ENCODE data around the gene ST6GALNAC2.
"Not testable (repeated sequence)": the region's sequence is repeated elsewhere in the genome, so short reads cannot be mapped to it uniquely, and the experiment has no call there.

ST6GALNAC2 gene

GRCh38 chr17:76614912-76615617 lies 29.4 kb upstream of the ST6GALNAC2 start:
- Histone ChIP-seq H3K9me3 (ENCODE audit: control insufficient read depth in 1 of 2, low read length in 2 of 2) (no peaks in the 10 kb centered on the region), H3K36me3 (ENCODE audit: control insufficient read depth in 1 of 2, insufficient read depth in 2 of 2, low read length in 2 of 2) (no peaks in the 10 kb centered on the region), H3K27me3 (ENCODE audit: low read depth, low read length) (no peaks in the 10 kb centered on the region), H3K4me1 (ENCODE audit: control insufficient read depth in 1 of 2, insufficient read depth in 2 of 2, low read length in 2 of 2) (no peaks in the 10 kb centered on the region), H3K27ac (ENCODE audit: low read length) (no peak overlapping the region), H3K4me3 (ENCODE audit: low read depth in 1 of 2, low read length in 2 of 2) (no peak overlapping the region)

- H3K4me3 ChIP-seq (ENCODE audit: low read depth in 1 of 2, low read length in 2 of 2); H3K9me3 ChIP-seq (ENCODE audit: control insufficient read depth in 1 of 2, low read length in 2 of 2): not testable (repeated sequence)
Measured at GRCh38 chr17:76614064-76614759, 28.6 kb upstream of the ST6GALNAC2 start.

GRCh38 chr17:76612977-76613851 lies 27.6 kb upstream of the ST6GALNAC2 start:
- Histone ChIP-seq H3K4me3 (ENCODE audit: low read depth in 1 of 2, low read length in 2 of 2) (no peak overlapping the region), H3K36me3 (ENCODE audit: control insufficient read depth in 1 of 2, insufficient read depth in 2 of 2, low read length in 2 of 2) (no peaks in the 10 kb centered on the region), H3K9me3 (ENCODE audit: control insufficient read depth in 1 of 2, low read length in 2 of 2) (no peaks in the 10 kb centered on the region), H3K27me3 (ENCODE audit: low read depth, low read length) (no peaks in the 10 kb centered on the region), H3K4me1 (ENCODE audit: control insufficient read depth in 1 of 2, insufficient read depth in 2 of 2, low read length in 2 of 2) (no peaks in the 10 kb centered on the region), H3K27ac (ENCODE audit: low read length) (no peak overlapping the region)

More at GRCh38 chr17:76614064-76614759, 28.6 kb upstream of the ST6GALNAC2 start:
- H3K4me1 ChIP-seq (ENCODE audit: control insufficient read depth in 1 of 2, insufficient read depth in 2 of 2, low read length in 2 of 2); H3K27ac ChIP-seq (ENCODE audit: low read length); H3K36me3 ChIP-seq (ENCODE audit: control insufficient read depth in 1 of 2, insufficient read depth in 2 of 2, low read length in 2 of 2); H3K27me3 ChIP-seq (ENCODE audit: low read depth, low read length): not testable (repeated sequence)

GRCh38 chr17:76612465-76612864 lies 26.8 kb upstream of the ST6GALNAC2 start:
- Histone ChIP-seq H3K27me3 (ENCODE audit: low read depth, low read length) (no peaks in the 10 kb centered on the region), H3K36me3 (ENCODE audit: control insufficient read depth in 1 of 2, insufficient read depth in 2 of 2, low read length in 2 of 2) (no peaks in the 10 kb centered on the region), H3K9me3 (ENCODE audit: control insufficient read depth in 1 of 2, low read length in 2 of 2) (no peaks in the 10 kb centered on the region), H3K4me1 (ENCODE audit: control insufficient read depth in 1 of 2, insufficient read depth in 2 of 2, low read length in 2 of 2) (no peaks in the 10 kb centered on the region), H3K4me3 (ENCODE audit: low read depth in 1 of 2, low read length in 2 of 2) (no peak overlapping the region), H3K27ac (ENCODE audit: low read length) (no peak overlapping the region)

GRCh38 chr17:76611758-76612157 lies 26.1 kb upstream of the ST6GALNAC2 start:
- H3K27ac ChIP-seq (ENCODE audit: low read length) = no peak overlapping the region

GRCh38 chr17:76611080-76611749 lies 25.6 kb upstream of the ST6GALNAC2 start:
- not testable (repeated sequence) for H3K4me1 ChIP-seq (ENCODE audit: control insufficient read depth in 1 of 2, insufficient read depth in 2 of 2, low read length in 2 of 2); H3K4me3 ChIP-seq (ENCODE audit: low read depth in 1 of 2, low read length in 2 of 2); H3K9me3 ChIP-seq (ENCODE audit: control insufficient read depth in 1 of 2, low read length in 2 of 2); H3K27me3 ChIP-seq (ENCODE audit: low read depth, low read length); H3K36me3 ChIP-seq (ENCODE audit: control insufficient read depth in 1 of 2, insufficient read depth in 2 of 2, low read length in 2 of 2); H3K27ac ChIP-seq (ENCODE audit: low read length)

More at GRCh38 chr17:76611758-76612157, 26.1 kb upstream of the ST6GALNAC2 start:
- no peaks in the 10 kb centered on the region for H3K4me1 ChIP-seq (ENCODE audit: control insufficient read depth in 1 of 2, insufficient read depth in 2 of 2, low read length in 2 of 2)
- no peak overlapping the region for H3K4me3 ChIP-seq (ENCODE audit: low read depth in 1 of 2, low read length in 2 of 2)
- H3K9me3 ChIP-seq (ENCODE audit: control insufficient read depth in 1 of 2, low read length in 2 of 2) = no peaks in the 10 kb centered on the region
- H3K27me3 ChIP-seq (ENCODE audit: low read depth, low read length) = no peaks in the 10 kb centered on the region
- H3K36me3 ChIP-seq (ENCODE audit: control insufficient read depth in 1 of 2, insufficient read depth in 2 of 2, low read length in 2 of 2) = no peaks in the 10 kb centered on the region

GRCh38 chr17:76606685-76607084 lies 21.0 kb upstream of the ST6GALNAC2 start:
- H3K4me3 ChIP-seq (ENCODE audit: low read depth in 1 of 2, low read length in 2 of 2); H3K4me1 ChIP-seq (ENCODE audit: control insufficient read depth in 1 of 2, insufficient read depth in 2 of 2, low read length in 2 of 2); H3K27me3 ChIP-seq (ENCODE audit: low read depth, low read length); H3K27ac ChIP-seq (ENCODE audit: low read length); H3K36me3 ChIP-seq (ENCODE audit: control insufficient read depth in 1 of 2, insufficient read depth in 2 of 2, low read length in 2 of 2); H3K9me3 ChIP-seq (ENCODE audit: control insufficient read depth in 1 of 2, low read length in 2 of 2): not testable (repeated sequence)

GRCh38 chr17:76601065-76601464 lies 15.4 kb upstream of the ST6GALNAC2 start:
- no peak overlapping the region for H3K4me3 ChIP-seq (ENCODE audit: low read depth in 1 of 2, low read length in 2 of 2)
- no peaks in the 10 kb centered on the region for H3K36me3 ChIP-seq (ENCODE audit: control insufficient read depth in 1 of 2, insufficient read depth in 2 of 2, low read length in 2 of 2)
- no peaks in the 10 kb centered on the region for H3K9me3 ChIP-seq (ENCODE audit: control insufficient read depth in 1 of 2, low read length in 2 of 2)
- H3K27ac ChIP-seq (ENCODE audit: low read length) = no peak overlapping the region
- no peaks in the 10 kb centered on the region for H3K27me3 ChIP-seq (ENCODE audit: low read depth, low read length)
- H3K4me1 ChIP-seq (ENCODE audit: control insufficient read depth in 1 of 2, insufficient read depth in 2 of 2, low read length in 2 of 2) = no peaks in the 10 kb centered on the region

GRCh38 chr17:76599694-76600460 lies 14.2 kb upstream of the ST6GALNAC2 start:
- no peak overlapping the region for H3K27ac ChIP-seq (ENCODE audit: low read length)
- H3K9me3 ChIP-seq (ENCODE audit: control insufficient read depth in 1 of 2, low read length in 2 of 2) = no peaks in the 10 kb centered on the region
- H3K4me1 ChIP-seq (ENCODE audit: control insufficient read depth in 1 of 2, insufficient read depth in 2 of 2, low read length in 2 of 2) = no peaks in the 10 kb centered on the region

GRCh38 chr17:76598004-76598439 lies 12.4 kb upstream of the ST6GALNAC2 start:
- Histone ChIP-seq H3K4me3 (ENCODE audit: low read depth in 1 of 2, low read length in 2 of 2) (no peak overlapping the region), H3K36me3 (ENCODE audit: control insufficient read depth in 1 of 2, insufficient read depth in 2 of 2, low read length in 2 of 2) (no peaks in the 10 kb centered on the region), H3K27ac (ENCODE audit: low read length) (no peak overlapping the region), H3K4me1 (ENCODE audit: control insufficient read depth in 1 of 2, insufficient read depth in 2 of 2, low read length in 2 of 2) (no peaks in the 10 kb centered on the region), H3K9me3 (ENCODE audit: control insufficient read depth in 1 of 2, low read length in 2 of 2) (no peaks in the 10 kb centered on the region), H3K27me3 (ENCODE audit: low read depth, low read length) (no peaks in the 10 kb centered on the region)

More at GRCh38 chr17:76599694-76600460, 14.2 kb upstream of the ST6GALNAC2 start:
- Histone ChIP-seq H3K4me3 (ENCODE audit: low read depth in 1 of 2, low read length in 2 of 2) (no peak overlapping the region), H3K36me3 (ENCODE audit: control insufficient read depth in 1 of 2, insufficient read depth in 2 of 2, low read length in 2 of 2) (no peaks in the 10 kb centered on the region), H3K27me3 (ENCODE audit: low read depth, low read length) (no peaks in the 10 kb centered on the region)
